Measurements from ENCODE around the gene VWA8. TPM values are rescaled to one million over a fixed set of nuclear protein-coding genes. Genes with fewer than 3 reads are reported as not detected.

Gene VWA8
- total and polyA plus RNA-seq, 2 of the 8 experiments (the other 6 are each of a cell fraction or from before 2014, with no cell fraction given): 5.9 to 19.6 TPM

DNA sequence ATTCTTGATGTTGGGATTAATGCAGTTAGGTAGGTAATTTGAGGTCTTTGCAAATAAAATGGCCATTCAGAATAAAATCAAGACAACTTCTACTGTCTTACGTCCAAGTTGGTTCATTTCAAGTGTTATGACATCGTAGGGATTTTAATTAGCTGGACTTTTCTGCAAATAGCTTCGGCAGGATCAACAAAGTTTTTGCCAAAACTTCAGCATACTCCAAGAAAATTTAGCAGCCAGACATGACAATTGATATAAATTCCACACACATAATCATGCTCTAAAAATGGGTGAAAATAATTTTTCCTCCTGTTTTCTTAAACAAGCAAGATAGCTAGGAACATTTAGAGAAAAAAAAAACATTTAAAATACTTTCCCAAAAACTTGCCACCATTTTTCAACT is 344.8 kb downstream of the VWA8 start (continued):
- TF ChIP-seq, protein P1, sequence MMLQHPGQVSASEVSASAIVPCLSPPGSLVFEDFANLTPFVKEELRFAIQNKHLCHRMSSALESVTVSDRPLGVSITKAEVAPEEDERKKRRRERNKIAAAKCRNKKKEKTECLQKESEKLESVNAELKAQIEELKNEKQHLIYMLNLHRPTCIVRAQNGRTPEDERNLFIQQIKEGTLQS (IDR thresholded peaks at IDR 0.05; ENCODE audit: insufficient read depth, low read depth, low read length): no peak
- no peak for TF ChIP-seq POLR2A (IDR thresholded peaks at IDR 0.05; ENCODE audit: control extremely low read depth in 1 of 2, low read depth in 2 of 2, low read length in 2 of 2)
